KOPT-K1 (cell line): ENCODE measurements around the gene IFTAP.
A peak's percentile ranks its signal among the peaks of the same experiment; 100 is the strongest.
"Not testable (repeated sequence)": the region's sequence is repeated elsewhere in the genome, so short reads cannot be mapped to it uniquely, and the experiment has no call there.

Experiments used
- H3K27ac ChIP-seq: fragments of 200-600 bp; sonication (generic); 2 replicates; pipeline ENCODE4 v1.5.1; 2016; ENCODE audit warnings: antibody characterized with exemption, mild to moderate bottlenecking, low read depth, low read length; ENCODE audit not compliant: poor library complexity, severe bottlenecking
- H3K36me3 ChIP-seq: fragments of 200-600 bp; sonication (generic); 2 replicates; pipeline ENCODE4 v1.5.1; 2017; ENCODE audit warnings: antibody characterized with exemption, mild to moderate bottlenecking, low read length, moderate library complexity; ENCODE audit not compliant: insufficient read depth
- H3K9me3 ChIP-seq: fragments of 200-600 bp; sonication (generic); 2 replicates; pipeline ENCODE4 v1.5.1; 2017; ENCODE audit warnings: antibody characterized with exemption, low read length, mild to moderate bottlenecking; ENCODE audit not compliant: insufficient read depth, poor library complexity, severe bottlenecking

The IFTAP gene

GRCh38 chr11:36661359-36661758 is 67.1 kb downstream of the IFTAP start:
- peaks cover 14% of the 10 kb centered on the region for H3K9me3 ChIP-seq
- not testable (repeated sequence) for H3K36me3 ChIP-seq, H3K27ac ChIP-seq

- H3K9me3 ChIP-seq = peaks cover 29% of the 10 kb centered on the region
- H3K27ac ChIP-seq = no peak overlapping the region
- H3K36me3 ChIP-seq = no peaks in the 10 kb centered on the region
Observed at GRCh38 chr11:36672815-36673450, 78.6 kb downstream of the IFTAP start.

GRCh38 chr11:36679547-36679946 is 85.2 kb downstream of the IFTAP start:
- H3K9me3 ChIP-seq = peaks cover 44% of the 10 kb centered on the region
- H3K27ac ChIP-seq, H3K36me3 ChIP-seq: not testable (repeated sequence)

GRCh38 chr11:36683818-36684217 is 89.5 kb downstream of the IFTAP start:
- Histone ChIP-seq H3K36me3 (no peaks in the 10 kb centered on the region), H3K9me3 (peaks cover 32% of the 10 kb centered on the region), H3K27ac (peak overlapping the region; percentile 27)

GRCh38 chr11:36684840-36685801 is 90.8 kb downstream of the IFTAP start:
- peak overlapping the region; percentile 74 for H3K27ac ChIP-seq
- peaks cover 22% of the 10 kb centered on the region for H3K9me3 ChIP-seq
- H3K36me3 ChIP-seq = no peaks in the 10 kb centered on the region

GRCh38 chr11:36688132-36688531 is 93.8 kb downstream of the IFTAP start:
- no peaks in the 10 kb centered on the region for H3K36me3 ChIP-seq
- no peak overlapping the region for H3K27ac ChIP-seq
- H3K9me3 ChIP-seq = no peaks in the 10 kb centered on the region

GRCh38 chr11:36688571-36689291 is 94.4 kb downstream of the IFTAP start:
- Histone ChIP-seq H3K36me3 (no peaks in the 10 kb centered on the region), H3K9me3 (no peaks in the 10 kb centered on the region), H3K27ac (peak overlapping the region; percentile 15)

- H3K27ac ChIP-seq = no peak overlapping the region
Observed at GRCh38 chr11:36689442-36689841, 95.1 kb downstream of the IFTAP start.

GRCh38 chr11:36692704-36693103 is 98.4 kb downstream of the IFTAP start:
- no peak overlapping the region for H3K27ac ChIP-seq

More at GRCh38 chr11:36689442-36689841, 95.1 kb downstream of the IFTAP start:
- Histone ChIP-seq H3K36me3 (no peaks in the 10 kb centered on the region), H3K9me3 (no peaks in the 10 kb centered on the region)

GRCh38 chr11:36693139-36693843 is 99.0 kb downstream of the IFTAP start:
- no peak overlapping the region for H3K27ac ChIP-seq
- no peaks in the 10 kb centered on the region for H3K9me3 ChIP-seq
- no peaks in the 10 kb centered on the region for H3K36me3 ChIP-seq

More at GRCh38 chr11:36692704-36693103, 98.4 kb downstream of the IFTAP start:
- Histone ChIP-seq H3K36me3 (no peaks in the 10 kb centered on the region), H3K9me3 (no peaks in the 10 kb centered on the region)

- no peaks in the 10 kb centered on the region for H3K36me3 ChIP-seq
- no peak overlapping the region for H3K27ac ChIP-seq
- H3K9me3 ChIP-seq = no peaks in the 10 kb centered on the region
Observed at GRCh38 chr11:36695111-36695510, 100.8 kb downstream of the IFTAP start.

GRCh38 chr11:36695571-36695970 is 101.3 kb downstream of the IFTAP start:
- H3K36me3 ChIP-seq = no peaks in the 10 kb centered on the region
- H3K9me3 ChIP-seq = no peaks in the 10 kb centered on the region
- no peak overlapping the region for H3K27ac ChIP-seq

GRCh38 chr11:36696550-36696949 is 102.2 kb downstream of the IFTAP start:
- Histone ChIP-seq H3K36me3 (no peaks in the 10 kb centered on the region), H3K27ac (no peak overlapping the region), H3K9me3 (no peaks in the 10 kb centered on the region)

GRCh38 chr11:36699271-36699670 is 105.0 kb downstream of the IFTAP start:
- H3K36me3 ChIP-seq = no peaks in the 10 kb centered on the region
- no peaks in the 10 kb centered on the region for H3K9me3 ChIP-seq
- no peak overlapping the region for H3K27ac ChIP-seq
